Activated CD4-positive, alpha-beta T cell treated with anti-CD3 and anti-CD28 coated beads, Interleukin-2, amount 10 ng/mL, durations not matched to agents 7 days and 5 days (primary cell): ENCODE data around the gene MXD1. TPM values are rescaled to one million over a fixed set of nuclear protein-coding genes. Genes with fewer than 3 reads are reported as not detected.
"Not testable (repeated sequence)": the region's sequence is repeated elsewhere in the genome, so short reads cannot be mapped to it uniquely, and the experiment has no call there.

Experiments used
- CTCF ChIA-PET: fragments of 350-600 bp; sonication (Branson Sonifier 250); formaldehyde crosslinking; loops from one replicate; lab custom pipeline; 2021; ENCODE audit warnings: antibody characterized with exemption; lab: Charles Lee
- POLR2A ChIA-PET: fragments of 350-600 bp; sonication (Branson Sonifier 250); formaldehyde crosslinking; loops from one replicate; lab custom pipeline; 2021; ENCODE audit warnings: antibody characterized with exemption; lab: Charles Lee
- DNase-seq: peaks from one replicate; pipeline ENCODE4 v3.0.0-alpha.2; 2020
- H3K27ac Mint-ChIP-seq: one replicate; pipeline ENCODE4 v1.8.0; 2021; ENCODE audit warnings: mild to moderate bottlenecking, moderate library complexity, mixed read lengths
- H3K27me3 Mint-ChIP-seq: one replicate; pipeline ENCODE4 v1.8.0; 2021; ENCODE audit warnings: mixed read lengths
- H3K36me3 Mint-ChIP-seq: one replicate; pipeline ENCODE4 v1.8.0; 2021; ENCODE audit warnings: low read depth, mixed read lengths
- H3K4me1 Mint-ChIP-seq: one replicate; pipeline ENCODE4 v1.8.0; 2021; ENCODE audit warnings: mixed read lengths
- H3K4me3 Mint-ChIP-seq: one replicate; pipeline ENCODE4 v1.8.0; 2021; ENCODE audit warnings: mild to moderate bottlenecking, moderate library complexity, mixed read lengths
- H3K9me3 Mint-ChIP-seq: one replicate; pipeline ENCODE4 v1.8.0; 2021; ENCODE audit warnings: mixed read lengths
- total RNA-seq, 2 experiments: library from RNA; stranded (reverse); gene quantifications; one replicate each; pipeline ENCODE4 v1.2.3, GENCODE V29; 2021

MXD1 gene
- total RNA-seq, 2 experiments from 2014 or later = 17.0 to 19.1 TPM

GRCh38 chr2:69947325-69947931 lies 32.5 kb downstream of the MXD1 start:
- ChIA-PET CTCF (interaction anchor here (0.6 to 1.8 kb wide), 4 partner anchors 15 to 702 kb away, joined by 3 to 4 read pairs (median 3); no protein-coding TSS in a partner anchor), POLR2A (no interaction called here)
- H3K9me3 Mint-ChIP-seq = no peaks in the 10 kb centered on the region
- H3K36me3 Mint-ChIP-seq = peaks cover 17% of the 10 kb centered on the region
- peaks cover 2% of the 10 kb centered on the region for H3K27me3 Mint-ChIP-seq
- peaks cover 51% of the 10 kb centered on the region for H3K4me1 Mint-ChIP-seq
- no peak for DNase-seq
- peak overlapping the region; percentile 90 for H3K27ac Mint-ChIP-seq
- H3K4me3 Mint-ChIP-seq = no peak overlapping the region

DNA sequence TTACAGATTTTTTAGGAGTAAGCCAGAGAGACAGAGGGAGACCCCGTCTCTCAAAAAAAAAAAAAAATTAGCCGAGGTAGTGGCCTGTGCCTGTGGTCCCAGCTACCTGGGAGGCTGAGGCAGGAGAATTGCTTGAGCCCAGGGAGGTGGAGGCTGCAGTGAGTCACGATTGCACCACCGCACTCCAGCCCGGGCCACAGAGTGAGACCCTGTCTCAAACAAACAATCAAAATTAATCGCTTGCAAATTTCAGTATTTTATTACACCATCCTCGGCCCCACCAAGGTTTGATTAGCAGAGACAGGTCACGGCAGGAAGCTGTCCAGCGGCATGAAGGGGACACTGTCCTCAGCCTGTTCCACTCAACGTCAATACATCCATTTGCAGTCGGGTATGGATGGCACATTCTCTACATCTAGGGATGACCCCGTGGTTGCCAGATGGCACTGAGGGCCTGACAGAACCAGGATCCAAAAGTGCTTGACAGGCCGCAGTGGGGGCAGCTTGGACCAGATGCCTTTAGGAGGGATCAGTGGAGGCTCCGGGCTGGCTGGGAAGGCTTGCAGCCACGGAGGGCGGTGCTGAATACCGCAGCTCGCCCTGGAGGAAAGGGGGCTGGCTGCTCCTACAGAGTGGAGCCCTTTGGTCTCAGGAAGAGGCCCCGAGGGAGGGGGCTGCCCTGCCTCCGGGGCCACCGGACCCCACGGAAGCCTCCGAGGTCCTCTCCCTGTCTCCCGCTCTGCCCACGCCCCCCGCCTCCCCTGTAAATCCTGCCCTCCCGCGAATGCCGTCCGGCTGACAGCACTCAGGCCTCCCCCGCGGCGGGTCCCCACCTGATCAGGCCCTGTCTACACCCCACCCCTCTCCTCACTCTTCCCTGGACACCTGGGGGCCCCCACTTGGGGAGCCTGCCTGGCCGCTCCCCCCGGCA lies 33.4 kb downstream of the MXD1 start:
- Mint-ChIP-seq H3K4me1 (peaks cover 47% of the 10 kb centered on the region), H3K4me3 (no peak overlapping the region), H3K36me3 (peaks cover 12% of the 10 kb centered on the region), H3K9me3 (no peaks in the 10 kb centered on the region), H3K27ac (no peak overlapping the region), H3K27me3 (peaks cover 2% of the 10 kb centered on the region)
- ChIA-PET CTCF (interaction anchor here (0.6 to 1.0 kb wide), 3 partner anchors 10 to 701 kb away, joined by 3 to 5 read pairs (median 3); no protein-coding TSS in a partner anchor), POLR2A (no interaction called here)
- no peak for DNase-seq

DNA sequence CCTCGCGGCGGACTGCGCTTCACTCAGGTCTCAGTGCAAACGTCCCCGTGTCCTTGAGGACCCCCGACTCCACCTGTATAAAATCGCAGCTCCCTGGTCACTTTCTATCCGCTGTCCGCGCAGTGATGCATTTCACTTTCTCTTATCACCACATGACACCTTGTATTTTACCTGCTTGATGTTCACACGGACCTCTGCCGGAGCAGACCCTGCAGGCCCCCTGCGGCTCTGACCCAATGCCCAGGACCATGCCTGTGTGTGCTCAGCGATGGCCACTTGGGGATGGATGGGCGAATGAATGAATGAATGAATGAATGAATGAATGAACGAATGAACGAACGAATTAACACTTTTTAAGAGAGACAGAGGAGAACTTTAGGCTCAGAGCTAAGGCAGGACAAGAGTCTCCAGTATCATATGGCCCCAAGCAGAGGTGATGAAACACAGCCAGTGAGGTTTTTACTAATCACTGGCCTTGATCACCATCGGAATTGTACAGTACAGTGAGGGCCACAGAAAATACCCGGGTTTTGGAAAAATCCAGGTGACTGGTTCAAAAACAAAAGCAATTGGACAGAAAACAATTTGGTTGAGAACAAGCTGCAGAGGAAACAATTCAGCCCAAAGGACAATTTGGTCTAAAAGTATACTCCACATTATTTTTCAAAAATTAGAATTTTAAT lies 34.2 kb downstream of the MXD1 start:
- Mint-ChIP-seq H3K4me1 (peaks cover 42% of the 10 kb centered on the region), H3K27me3 (peaks cover 2% of the 10 kb centered on the region), H3K9me3 (no peaks in the 10 kb centered on the region), H3K36me3 (peaks cover 8% of the 10 kb centered on the region), H3K4me3 (no peak overlapping the region), H3K27ac (no peak overlapping the region)
- DNase-seq = no peak
- ChIA-PET CTCF (interaction anchor here (1.0 kb wide), 1 partner anchor 10 kb away, joined by 3 read pairs; no protein-coding TSS in a partner anchor), POLR2A (no interaction called here)

GRCh38 chr2:69950241-69950640 lies 35.3 kb downstream of the MXD1 start:
- CTCF ChIA-PET = no interaction called here

DNA sequence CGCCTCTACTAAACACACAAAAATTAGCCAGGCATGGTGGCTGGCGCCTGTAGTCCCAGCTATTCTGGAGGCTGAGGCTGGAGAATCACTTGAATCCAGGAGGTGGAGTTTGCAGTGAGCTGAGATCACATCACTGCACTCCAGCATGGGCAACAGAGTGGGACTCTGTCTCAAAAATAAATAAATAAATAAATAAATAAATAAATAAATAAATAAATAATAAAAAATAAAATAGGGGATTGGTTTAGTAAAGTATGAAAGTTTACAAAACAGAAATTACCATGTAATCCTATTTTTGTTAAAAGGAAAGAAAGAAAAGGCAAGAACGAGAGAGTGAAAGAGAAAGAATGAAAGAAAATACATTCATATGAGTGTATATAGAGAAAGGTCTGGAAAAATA lies 35.8 kb downstream of the MXD1 start:
- CTCF ChIA-PET = interaction anchor here (0.6 kb wide), 1 partner anchor 10 kb away, joined by 3 read pairs; no protein-coding TSS in a partner anchor

More at GRCh38 chr2:69950241-69950640, 35.3 kb downstream of the MXD1 start:
- Mint-ChIP-seq H3K4me1 (peaks cover 32% of the 10 kb centered on the region), H3K4me3 (no peak overlapping the region), H3K27me3 (peaks cover 2% of the 10 kb centered on the region), H3K27ac (no peak overlapping the region), H3K36me3 (peaks cover 3% of the 10 kb centered on the region), H3K9me3 (no peaks in the 10 kb centered on the region)
- DNase-seq = no peak
- POLR2A ChIA-PET = no interaction called here

GRCh38 chr2:69952336-69953115 lies 37.6 kb downstream of the MXD1 start:
- CTCF ChIA-PET = interaction anchor here (0.5 to 0.9 kb wide), 3 partner anchors 20 to 122 kb away, joined by 3 read pairs; no protein-coding TSS in a partner anchor
- Mint-ChIP-seq H3K4me3 (no peak overlapping the region), H3K4me1 (peaks cover 10% of the 10 kb centered on the region), H3K9me3 (no peaks in the 10 kb centered on the region), H3K36me3 (peaks cover under 1% of the 10 kb centered on the region), H3K27me3 (peaks cover 17% of the 10 kb centered on the region), H3K27ac (no peak overlapping the region)
- POLR2A ChIA-PET = no interaction called here
- no peak for DNase-seq

More for the DNA sequence above, 35.8 kb downstream of the MXD1 start:
- H3K4me1 Mint-ChIP-seq = peaks cover 28% of the 10 kb centered on the region
- H3K27me3 Mint-ChIP-seq, H3K4me3 Mint-ChIP-seq, POLR2A ChIA-PET, DNase-seq, H3K27ac Mint-ChIP-seq, H3K36me3 Mint-ChIP-seq, H3K9me3 Mint-ChIP-seq: not testable (repeated sequence)

GRCh38 chr2:69954084-69954483 lies 39.2 kb downstream of the MXD1 start:
- no peaks in the 10 kb centered on the region for H3K36me3 Mint-ChIP-seq
- no peak for DNase-seq
- POLR2A ChIA-PET = no interaction called here
- no peaks in the 10 kb centered on the region for H3K9me3 Mint-ChIP-seq
- peaks cover 8% of the 10 kb centered on the region for H3K4me1 Mint-ChIP-seq
- no peak overlapping the region for H3K27ac Mint-ChIP-seq
- H3K27me3 Mint-ChIP-seq = peaks cover 24% of the 10 kb centered on the region
- CTCF ChIA-PET = interaction anchor here (0.7 to 2.9 kb wide), 3 partner anchors 9 to 84 kb away, joined by 3 to 9 read pairs (median 3); no protein-coding TSS in a partner anchor
- H3K4me3 Mint-ChIP-seq = no peak overlapping the region

DNA sequence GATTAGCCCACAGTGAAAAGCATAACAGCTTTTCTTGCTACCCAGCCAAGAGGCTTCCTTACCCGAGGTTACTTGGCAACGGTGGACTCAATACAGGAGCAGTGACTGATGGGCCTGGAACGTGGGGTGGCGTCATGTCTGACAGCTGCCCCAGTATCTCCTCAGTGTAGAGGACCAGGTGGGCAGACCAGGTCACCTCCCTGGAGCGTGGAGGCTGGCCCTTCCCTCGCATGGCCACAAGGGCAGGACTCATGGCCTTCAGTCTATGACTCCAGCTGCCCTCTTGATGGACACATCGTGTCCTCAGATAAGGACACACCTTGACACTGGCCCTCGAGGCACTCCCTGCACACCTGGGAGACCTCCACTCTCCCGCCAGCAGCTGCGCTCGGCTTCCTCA lies 40.1 kb downstream of the MXD1 start:
- CTCF ChIA-PET = interaction anchor here (1.8 to 2.9 kb wide), 2 partner anchors 10 to 83 kb away, joined by 3 to 9 read pairs; no protein-coding TSS in a partner anchor
- Mint-ChIP-seq H3K9me3 (no peaks in the 10 kb centered on the region), H3K4me3 (no peak overlapping the region), H3K36me3 (no peaks in the 10 kb centered on the region), H3K27ac (no peak overlapping the region), H3K27me3 (peaks cover 27% of the 10 kb centered on the region), H3K4me1 (peaks cover 7% of the 10 kb centered on the region)
- DNase-seq = no peak
- POLR2A ChIA-PET = no interaction called here

GRCh38 chr2:69956475-69956979 lies 41.6 kb downstream of the MXD1 start:
- no peaks in the 10 kb centered on the region for H3K9me3 Mint-ChIP-seq
- H3K27me3 Mint-ChIP-seq = peaks cover 25% of the 10 kb centered on the region
- H3K4me3 Mint-ChIP-seq = no peak overlapping the region
- H3K27ac Mint-ChIP-seq = no peak overlapping the region
- H3K4me1 Mint-ChIP-seq = peaks cover 7% of the 10 kb centered on the region
- no peak for DNase-seq
- POLR2A ChIA-PET = no interaction called here
- no peaks in the 10 kb centered on the region for H3K36me3 Mint-ChIP-seq
- CTCF ChIA-PET = interaction anchor here (0.6 to 1.3 kb wide), 3 partner anchors 22 to 262 kb away, joined by 3 to 4 read pairs (median 3); no protein-coding TSS in a partner anchor

GRCh38 chr2:69957965-69958364 lies 43.1 kb downstream of the MXD1 start:
- no peak for DNase-seq
- H3K4me1 Mint-ChIP-seq = peaks cover 7% of the 10 kb centered on the region
- ChIA-PET POLR2A (no interaction called here), CTCF (interaction anchor here (0.6 to 0.8 kb wide), 2 partner anchors 10 to 34 kb away, joined by 3 read pairs; no protein-coding TSS in a partner anchor)
- H3K4me3 Mint-ChIP-seq = no peak overlapping the region
- H3K27ac Mint-ChIP-seq = no peak overlapping the region
- H3K27me3 Mint-ChIP-seq = peaks cover 25% of the 10 kb centered on the region
- H3K36me3 Mint-ChIP-seq = no peaks in the 10 kb centered on the region
- no peaks in the 10 kb centered on the region for H3K9me3 Mint-ChIP-seq

GRCh38 chr2:69958480-69958879 lies 43.6 kb downstream of the MXD1 start:
- H3K27ac Mint-ChIP-seq = no peak overlapping the region
- ChIA-PET CTCF (interaction anchor here (0.6 to 1.0 kb wide), 3 partner anchors 10 to 33 kb away, joined by 3 read pairs; no protein-coding TSS in a partner anchor), POLR2A (no interaction called here)
- H3K4me1 Mint-ChIP-seq = peaks cover 7% of the 10 kb centered on the region
- no peak overlapping the region for H3K4me3 Mint-ChIP-seq
- no peaks in the 10 kb centered on the region for H3K9me3 Mint-ChIP-seq
- H3K27me3 Mint-ChIP-seq = peaks cover 25% of the 10 kb centered on the region
- H3K36me3 Mint-ChIP-seq = no peaks in the 10 kb centered on the region
- DNase-seq = no peak
